ENCODE results near the gene CDC42BPA.

Gene CDC42BPA

DNA sequence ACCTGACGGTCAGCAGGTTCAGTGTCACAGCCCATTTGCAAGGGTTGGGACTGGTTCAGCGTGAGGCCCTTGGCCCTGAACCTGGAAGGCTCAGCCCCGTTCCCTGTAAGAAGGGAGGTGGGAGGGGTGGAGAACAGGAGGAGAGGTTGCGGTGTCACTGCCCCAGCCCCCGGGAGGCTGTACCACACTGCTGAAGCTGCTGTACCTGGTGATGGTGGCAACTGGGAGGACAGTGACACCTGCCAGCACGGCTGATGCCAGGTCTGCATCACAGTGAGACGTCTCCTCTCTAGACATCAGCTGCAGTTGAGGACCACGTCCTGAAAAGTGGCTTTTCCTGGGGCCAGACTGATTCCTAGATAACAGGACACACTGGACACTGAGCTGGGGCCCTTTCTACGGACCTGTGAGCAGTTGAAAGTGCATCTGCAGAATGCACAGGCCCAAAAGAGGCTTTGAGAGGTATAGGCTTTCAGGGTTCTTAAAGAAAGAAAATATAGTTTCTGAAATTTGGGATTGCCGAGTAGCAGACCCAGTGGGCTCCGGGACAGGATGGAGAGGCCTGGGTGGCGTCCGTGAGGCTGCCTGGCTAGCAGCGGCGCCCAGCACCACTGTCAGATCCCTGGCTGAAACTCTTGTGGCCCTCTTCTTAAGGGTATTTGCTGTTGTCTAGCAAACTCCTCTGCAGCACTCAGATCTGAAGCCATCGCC, 330.5 kb downstream of the CDC42BPA start:
- POLR2A ChIA-PET = no interaction called here
- no peak for TF ChIP-seq CTCF (IDR thresholded peaks at IDR 0.05; ENCODE audit: control extremely low read depth, extremely low read depth, low read depth, missing control alignments)
- DNase-seq (ENCODE audit: extremely low spot score) = no peak
- CTCF ChIA-PET = interaction anchor here (0.8 kb wide), 1 partner anchor 16 kb away, joined by 3 read pairs; no protein-coding TSS in a partner anchor

DNA sequence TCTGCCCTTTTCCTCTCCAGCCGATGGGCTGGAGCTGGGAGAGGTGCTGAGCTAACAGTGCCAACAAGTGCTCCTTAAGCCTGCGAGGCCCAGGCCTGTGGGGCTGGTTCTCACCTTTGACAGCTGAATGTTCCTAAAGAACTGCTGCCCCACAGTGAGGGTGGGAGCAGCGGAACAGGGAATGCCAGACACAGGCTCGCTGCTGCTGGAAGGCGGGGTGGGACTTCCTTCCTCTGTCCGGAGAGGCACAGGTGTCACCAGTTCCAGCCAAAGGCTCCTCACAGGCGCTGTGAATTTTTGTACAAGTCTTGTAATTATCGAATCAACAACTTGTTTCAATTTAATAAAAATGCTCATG, 331.1 kb downstream of the CDC42BPA start:
- no peak for DNase-seq (ENCODE audit: extremely low spot score)
- POLR2A ChIA-PET = no interaction called here
- CTCF ChIA-PET = interaction anchor here (0.8 kb wide), 1 partner anchor 17 kb away, joined by 3 read pairs; no protein-coding TSS in a partner anchor
- no peak for TF ChIP-seq CTCF (IDR thresholded peaks at IDR 0.05; ENCODE audit: control extremely low read depth, extremely low read depth, low read depth, missing control alignments)

DNA sequence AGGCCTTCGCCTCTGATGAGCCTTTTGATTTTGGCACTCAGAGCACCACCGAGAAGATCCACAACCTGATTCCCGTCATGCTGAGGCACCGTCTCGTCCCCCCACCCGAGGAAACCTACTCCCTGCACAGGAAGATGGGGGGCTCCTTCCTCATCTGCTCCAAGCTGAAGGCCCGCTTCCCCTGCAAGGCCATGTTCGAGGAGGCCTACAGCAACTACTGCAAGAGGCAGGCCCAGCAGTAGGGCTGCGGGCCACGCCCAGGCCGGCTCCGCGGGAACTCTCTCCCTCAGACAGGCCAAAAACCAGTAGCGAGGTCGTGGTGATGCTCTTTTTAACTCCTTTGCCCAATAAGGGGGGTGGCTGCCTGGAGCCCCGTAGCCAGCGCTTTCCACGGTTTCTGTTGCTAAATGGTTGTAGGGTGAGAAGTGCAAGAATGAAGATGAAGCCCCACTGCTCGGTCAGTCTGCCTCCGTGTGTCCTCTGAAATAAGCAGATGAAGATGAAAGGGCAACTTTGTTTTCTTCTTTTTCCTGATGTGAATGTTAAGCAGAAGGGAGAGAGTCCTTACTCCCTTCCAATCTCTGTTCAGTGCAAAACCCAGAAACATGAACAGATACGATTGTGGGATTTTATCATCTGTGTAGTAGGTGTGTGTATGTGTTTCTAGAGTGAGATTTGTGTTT, 331.7 kb downstream of the CDC42BPA start:
- no peak for TF ChIP-seq CTCF (IDR thresholded peaks at IDR 0.05; ENCODE audit: control extremely low read depth, extremely low read depth, low read depth, missing control alignments)
- ChIA-PET POLR2A (no interaction called here), CTCF (interaction anchor here (0.8 kb wide), 1 partner anchor 17 kb away, joined by 3 read pairs; no protein-coding TSS in a partner anchor)
- DNase-seq (ENCODE audit: extremely low spot score) = no peak

GRCh38 chr1:226985839-226986463, 332.3 kb downstream of the CDC42BPA start:
- ChIA-PET CTCF (interaction anchor here (1.3 kb wide), 1 partner anchor 11 kb away, joined by 3 read pairs; no protein-coding TSS in a partner anchor), POLR2A (no interaction called here)
- TF ChIP-seq CTCF (IDR thresholded peaks at IDR 0.05; ENCODE audit: control extremely low read depth, extremely low read depth, low read depth, missing control alignments) = no peak
- no peak for DNase-seq (ENCODE audit: extremely low spot score)

- CTCF ChIA-PET = interaction anchor here (1.1 to 1.7 kb wide), 3 partner anchors 10 to 39 kb away, joined by 3 to 5 read pairs (median 3); no protein-coding TSS in a partner anchor
- POLR2A ChIA-PET = no interaction called here
Measured at GRCh38 chr1:226985239-226985838, 333.0 kb downstream of the CDC42BPA start.

More at GRCh38 chr1:226985239-226985838, 333.0 kb downstream of the CDC42BPA start:
- no peak for TF ChIP-seq CTCF (IDR thresholded peaks at IDR 0.05; ENCODE audit: control extremely low read depth, extremely low read depth, low read depth, missing control alignments)
- no peak for DNase-seq (ENCODE audit: extremely low spot score)
